ENCODE results near the gene KLHL41.
"Not testable (repeated sequence)": the region's sequence is repeated elsewhere in the genome, so short reads cannot be mapped to it uniquely, and the experiment has no call there.

KLHL41 gene

GRCh38 chr2:169509955-169510354 is 453 bp downstream of the KLHL41 start:
- no peak for DNase-seq (ENCODE audit: low read depth in 2 of 2)

GRCh38 chr2:169510496-169510895 is 994 bp downstream of the KLHL41 start:
- no peak for DNase-seq (ENCODE audit: low read depth in 2 of 2)

GRCh38 chr2:169511818-169512217 is 2.3 kb downstream of the KLHL41 start:
- DNase-seq (ENCODE audit: low read depth in 2 of 2), result no peak

- no peak for DNase-seq (ENCODE audit: low read depth in 2 of 2)
Measured at GRCh38 chr2:169512525-169512924, 3.0 kb downstream of the KLHL41 start.

GRCh38 chr2:169513094-169513493 is 3.6 kb downstream of the KLHL41 start:
- no peak for DNase-seq (ENCODE audit: low read depth in 2 of 2)

- DNase-seq (ENCODE audit: low read depth in 2 of 2), result no peak
Measured at GRCh38 chr2:169513926-169514325, 4.4 kb downstream of the KLHL41 start.

- not testable (repeated sequence) for DNase-seq (ENCODE audit: low read depth in 2 of 2)
Measured at GRCh38 chr2:169514758-169515157, 5.3 kb downstream of the KLHL41 start.

GRCh38 chr2:169516488-169516995 is 7.0 kb downstream of the KLHL41 start:
- DNase-seq (ENCODE audit: low read depth in 2 of 2), result not testable (repeated sequence)

GRCh38 chr2:169520896-169521295 is 11.4 kb downstream of the KLHL41 start:
- DNase-seq (ENCODE audit: low read depth in 2 of 2), result no peak

- no peak for DNase-seq (ENCODE audit: low read depth in 2 of 2)
Measured at GRCh38 chr2:169523681-169524080, 14.2 kb downstream of the KLHL41 start.

- no peak for DNase-seq (ENCODE audit: low read depth in 2 of 2)
Measured at GRCh38 chr2:169525434-169525833, 15.9 kb downstream of the KLHL41 start.

GRCh38 chr2:169526451-169526850 is 16.9 kb downstream of the KLHL41 start:
- no peak for DNase-seq (ENCODE audit: low read depth in 2 of 2)

- DNase-seq (ENCODE audit: low read depth in 2 of 2), result peak; percentile 41 to 76
Measured at GRCh38 chr2:169528271-169528701, 18.8 kb downstream of the KLHL41 start.

GRCh38 chr2:169539460-169539859 is 30.0 kb downstream of the KLHL41 start:
- DNase-seq (ENCODE audit: low read depth in 2 of 2), result not testable (repeated sequence)

GRCh38 chr2:169540146-169540545 is 30.6 kb downstream of the KLHL41 start:
- DNase-seq (ENCODE audit: low read depth in 2 of 2), result no peak

- no peak for DNase-seq (ENCODE audit: low read depth in 2 of 2)
Measured at GRCh38 chr2:169542433-169542832, 32.9 kb downstream of the KLHL41 start.

GRCh38 chr2:169546756-169547155 is 37.3 kb downstream of the KLHL41 start:
- DNase-seq (ENCODE audit: low read depth in 2 of 2), result no peak

GRCh38 chr2:169561364-169561763 is 51.9 kb downstream of the KLHL41 start:
- DNase-seq (ENCODE audit: low read depth in 2 of 2), result no peak

- DNase-seq (ENCODE audit: low read depth in 2 of 2), result not testable (repeated sequence)
Measured at GRCh38 chr2:169562084-169562483, 52.6 kb downstream of the KLHL41 start.

- DNase-seq (ENCODE audit: low read depth in 2 of 2), result no peak
Measured at GRCh38 chr2:169562519-169562918, 53.0 kb downstream of the KLHL41 start.

GRCh38 chr2:169565686-169566085 is 56.2 kb downstream of the KLHL41 start:
- no peak for DNase-seq (ENCODE audit: low read depth in 2 of 2)

GRCh38 chr2:169569948-169570347 is 60.4 kb downstream of the KLHL41 start:
- no peak for DNase-seq (ENCODE audit: low read depth in 2 of 2)

- DNase-seq (ENCODE audit: low read depth in 2 of 2), result not testable (repeated sequence)
Measured at GRCh38 chr2:169570752-169571151, 61.2 kb downstream of the KLHL41 start.

GRCh38 chr2:169571571-169571970 is 62.1 kb downstream of the KLHL41 start:
- DNase-seq (ENCODE audit: low read depth in 2 of 2), result no peak
